ENCODE data around the gene ITGB8. TPM values are rescaled to one million over a fixed set of nuclear protein-coding genes. Genes with fewer than 3 reads are reported as not detected.
A peak's percentile ranks its signal among the peaks of the same experiment; 100 is the strongest.

ITGB8 gene
- total RNA-seq, 4 donors from 2014 or later, result 199 to 606 (median 388) TPM

GRCh38 chr7:20326342-20326741 lies 4.4 kb upstream of the ITGB8 start:
- H3K27ac ChIP-seq, result peak overlapping the region in 2 of 4 donors; percentile 98
- no peak overlapping the region for H3K4me3 ChIP-seq
- peaks cover 0 to 15% (median 3%) of the 10 kb centered on the region in 4 donors for H3K4me1 ChIP-seq
- TF ChIP-seq POLR2A (IDR thresholded peaks at IDR 0.05) (no peak), EP300 (IDR thresholded peaks at IDR 0.05) (no peak), CTCF (IDR thresholded peaks at IDR 0.05) (no peak)
- H3K36me3 ChIP-seq, result no peaks in the 10 kb centered on the region
- WGBS, 2 donors, result 78 to 79% methylated on average over 4 of the region's 4 CpGs
- DNase-seq (ENCODE audit: low spot score in 2 of 2), result no peak
- no peaks in the 10 kb centered on the region for H3K9me3 ChIP-seq
- no peaks in the 10 kb centered on the region for H3K27me3 ChIP-seq

GRCh38 chr7:20327055-20327454 lies 3.6 kb upstream of the ITGB8 start:
- Histone ChIP-seq H3K36me3 (no peaks in the 10 kb centered on the region), H3K27ac (peak overlapping the region; percentile 5 to 98 (median 54)), H3K27me3 (no peaks in the 10 kb centered on the region), H3K9me3 (no peaks in the 10 kb centered on the region), H3K4me3 (no peak overlapping the region), H3K4me1 (peaks cover 0 to 15% (median 3%) of the 10 kb centered on the region in 4 donors)
- 34 to 54% methylated on average over 1 of the region's 1 CpG for WGBS, 2 donors
- DNase-seq (ENCODE audit: low spot score in 2 of 2), result no peak
- TF ChIP-seq CTCF (IDR thresholded peaks at IDR 0.05) (no peak), EP300 (IDR thresholded peaks at IDR 0.05) (no peak), POLR2A (IDR thresholded peaks at IDR 0.05) (no peak)

DNA sequence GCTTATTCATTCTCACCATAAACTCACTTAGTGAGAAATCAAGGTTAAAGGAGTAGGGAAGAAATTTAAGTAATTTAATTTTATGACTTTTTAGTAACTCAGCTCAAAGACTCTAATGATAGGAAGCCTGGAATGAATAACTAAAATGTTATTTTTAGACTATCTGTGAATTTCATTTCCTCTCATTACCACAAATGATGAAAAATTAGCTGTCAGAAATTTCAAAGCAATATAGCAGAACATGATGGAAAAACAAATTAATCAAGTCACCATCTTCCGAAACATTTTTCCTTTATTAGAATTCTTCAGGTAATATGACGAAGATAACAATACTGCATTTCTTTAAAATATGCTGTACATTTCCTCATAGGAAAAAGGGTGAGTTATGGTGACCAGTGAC lies 2.7 kb upstream of the ITGB8 start:
- Histone ChIP-seq H3K27ac (peak overlapping the region in 3 of 4 donors; percentile 92 to 98 (median 98)), H3K27me3 (no peaks in the 10 kb centered on the region), H3K36me3 (no peaks in the 10 kb centered on the region), H3K4me1 (peaks cover 0 to 15% (median 3%) of the 10 kb centered on the region in 4 donors), H3K4me3 (no peak overlapping the region), H3K9me3 (no peaks in the 10 kb centered on the region)
- 90 to 98% methylated on average over 2 of the region's 2 CpGs for WGBS, 2 donors
- no peak for TF ChIP-seq EP300 (IDR thresholded peaks at IDR 0.05)
- TF ChIP-seq POLR2A (IDR thresholded peaks at IDR 0.05), result no peak
- no peak for TF ChIP-seq CTCF (IDR thresholded peaks at IDR 0.05)
- no peak for DNase-seq (ENCODE audit: low spot score in 2 of 2)

DNA sequence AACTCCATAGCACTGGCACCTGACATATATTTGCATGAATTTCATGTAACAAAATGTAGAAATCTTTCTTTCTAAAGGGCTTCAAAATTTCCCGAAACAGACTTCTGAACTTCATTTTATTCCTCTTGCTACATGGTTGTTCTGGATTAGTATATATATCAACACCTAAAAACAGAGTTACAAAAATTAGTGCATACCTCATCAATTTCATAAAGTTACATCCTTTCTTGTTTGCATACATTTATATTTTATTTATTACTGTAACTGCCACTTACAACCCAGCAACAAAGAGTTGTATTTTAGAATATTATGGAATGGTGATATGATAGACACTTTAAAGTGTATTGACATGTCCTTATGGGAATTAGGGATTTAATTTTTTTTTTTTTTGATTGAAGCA lies 2.0 kb upstream of the ITGB8 start:
- H3K27ac ChIP-seq, result peak overlapping the region; percentile 92 to 98 (median 96)

More for the DNA sequence above, 2.0 kb upstream of the ITGB8 start:
- TF ChIP-seq POLR2A (IDR thresholded peaks at IDR 0.05), result no peak
- TF ChIP-seq EP300 (IDR thresholded peaks at IDR 0.05), result no peak
- no peak for TF ChIP-seq CTCF (IDR thresholded peaks at IDR 0.05)
- Histone ChIP-seq H3K36me3 (no peaks in the 10 kb centered on the region), H3K27me3 (no peaks in the 10 kb centered on the region), H3K4me3 (no peak overlapping the region), H3K9me3 (no peaks in the 10 kb centered on the region), H3K4me1 (peaks cover 0 to 15% (median 3%) of the 10 kb centered on the region in 4 donors)
- 91 to 100% methylated on average over 1 of the region's 1 CpG for WGBS, 2 donors
- DNase-seq (ENCODE audit: low spot score in 2 of 2), result no peak

Measured in tibial nerve (tissue), 4 donors.